ENCODE measurements around the gene HRH4.
A peak's percentile ranks its signal among the peaks of the same experiment; 100 is the strongest.

Gene HRH4

DNA sequence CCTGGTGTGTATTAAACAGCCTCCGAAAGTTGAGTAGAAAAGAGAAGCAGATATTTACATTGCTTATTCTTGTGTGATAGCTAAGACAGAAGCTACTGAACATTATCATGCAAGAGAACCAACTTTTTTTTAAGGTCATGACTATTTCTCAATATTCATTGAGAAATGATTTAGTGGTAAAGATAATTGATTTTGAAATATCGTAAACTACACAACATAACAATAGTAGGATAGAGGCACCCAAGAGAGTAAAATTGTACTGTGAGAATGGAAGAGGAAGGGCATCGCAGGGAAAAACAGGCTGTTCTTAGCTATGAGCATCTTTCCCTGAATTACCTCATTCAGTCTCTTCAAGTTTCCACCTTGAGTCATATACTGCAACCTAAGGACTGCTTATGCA lies 25.2 kb downstream of the HRH4 start:
- Histone ChIP-seq H3K9me3 (no peaks in the 10 kb centered on the region), H3K27me3 (no peaks in the 10 kb centered on the region), H3K36me3 (no peaks in the 10 kb centered on the region)

DNA sequence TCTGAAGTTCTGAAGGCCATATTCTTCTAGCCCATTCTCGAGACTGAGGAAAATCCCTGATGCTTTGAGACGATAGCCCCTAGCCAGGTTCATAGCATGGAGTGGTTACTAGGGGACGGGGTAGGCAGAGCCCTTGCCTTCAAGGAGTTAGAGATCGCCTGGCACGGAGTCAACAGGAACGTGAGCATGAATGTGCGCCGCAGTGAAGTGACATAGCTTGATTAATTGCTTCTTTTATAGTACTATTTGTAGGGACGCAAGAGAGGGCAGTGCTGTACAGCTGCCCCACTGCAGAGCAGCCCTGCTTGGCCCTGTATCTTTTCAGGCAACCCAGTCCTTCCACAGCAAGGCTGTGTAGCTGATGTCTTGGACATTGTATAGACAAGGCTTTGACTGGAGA lies 26.2 kb downstream of the HRH4 start:
- TF ChIP-seq, protein P1, sequence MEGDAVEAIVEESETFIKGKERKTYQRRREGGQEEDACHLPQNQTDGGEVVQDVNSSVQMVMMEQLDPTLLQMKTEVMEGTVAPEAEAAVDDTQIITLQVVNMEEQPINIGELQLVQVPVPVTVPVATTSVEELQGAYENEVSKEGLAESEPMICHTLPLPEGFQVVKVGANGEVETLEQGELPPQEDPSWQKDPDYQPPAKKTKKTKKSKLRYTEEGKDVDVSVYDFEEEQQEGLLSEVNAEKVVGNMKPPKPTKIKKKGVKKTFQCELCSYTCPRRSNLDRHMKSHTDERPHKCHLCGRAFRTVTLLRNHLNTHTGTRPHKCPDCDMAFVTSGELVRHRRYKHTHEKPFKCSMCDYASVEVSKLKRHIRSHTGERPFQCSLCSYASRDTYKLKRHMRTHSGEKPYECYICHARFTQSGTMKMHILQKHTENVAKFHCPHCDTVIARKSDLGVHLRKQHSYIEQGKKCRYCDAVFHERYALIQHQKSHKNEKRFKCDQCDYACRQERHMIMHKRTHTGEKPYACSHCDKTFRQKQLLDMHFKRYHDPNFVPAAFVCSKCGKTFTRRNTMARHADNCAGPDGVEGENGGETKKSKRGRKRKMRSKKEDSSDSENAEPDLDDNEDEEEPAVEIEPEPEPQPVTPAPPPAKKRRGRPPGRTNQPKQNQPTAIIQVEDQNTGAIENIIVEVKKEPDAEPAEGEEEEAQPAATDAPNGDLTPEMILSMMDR (IDR thresholded peaks at IDR 0.05): no peak
- no peaks in the 10 kb centered on the region for H3K27me3 ChIP-seq
- H3K36me3 ChIP-seq: no peaks in the 10 kb centered on the region

More for the DNA sequence above, 25.2 kb downstream of the HRH4 start:
- peak overlapping the region; percentile 53 for H3K27ac ChIP-seq
- H3K4me1 ChIP-seq (ENCODE audit: control insufficient read depth in 1 of 2, insufficient read depth in 1 of 2, low read depth in 1 of 2, low read length in 1 of 2): peaks cover 27 to 45% of the 10 kb centered on the region in 2 experiments
- no peak overlapping the region for H3K4me3 ChIP-seq (ENCODE audit: low read depth in 1 of 2, low read length in 1 of 2)
- TF ChIP-seq, protein P1 (IDR thresholded peaks at IDR 0.05): no peak

DNA sequence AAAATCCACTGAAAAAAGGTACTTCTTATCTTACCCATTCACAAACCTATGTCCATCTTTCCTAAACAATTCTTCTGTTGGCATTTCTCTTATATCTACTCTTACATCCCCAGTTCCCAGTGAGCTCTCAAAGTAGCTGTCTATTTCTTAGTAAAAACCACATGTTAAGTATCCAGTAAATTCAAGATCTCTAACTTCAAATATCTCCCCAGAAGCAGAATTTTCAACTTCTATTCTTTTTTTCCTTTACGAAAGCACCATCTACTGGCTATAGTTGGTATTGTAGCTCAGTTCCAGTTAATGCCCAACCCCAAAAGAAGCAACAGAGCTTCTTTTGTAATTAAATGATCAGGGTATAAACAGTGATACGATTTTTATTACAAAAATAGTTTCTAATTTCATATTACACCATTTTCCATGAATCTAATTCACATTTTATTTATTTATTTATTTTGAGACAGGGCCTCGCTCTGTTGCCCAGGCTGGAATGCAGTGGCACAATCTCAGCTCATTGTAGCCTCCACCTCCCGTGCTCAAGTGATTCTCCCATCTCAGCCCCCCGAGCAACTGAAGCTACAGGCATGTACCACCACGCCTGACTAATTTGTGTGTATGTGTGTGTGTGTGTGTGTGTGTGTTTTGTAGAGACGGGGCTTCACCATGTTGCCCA lies 28.5 kb downstream of the HRH4 start:
- no peak overlapping the region for H3K4me3 ChIP-seq (ENCODE audit: low read depth in 1 of 2, low read length in 1 of 2)
- H3K4me1 ChIP-seq (ENCODE audit: control insufficient read depth in 1 of 2, insufficient read depth in 1 of 2, low read depth in 1 of 2, low read length in 1 of 2): peaks cover 27 to 45% of the 10 kb centered on the region in 2 experiments
- peak overlapping the region; percentile 39 for H3K27ac ChIP-seq
- H3K36me3 ChIP-seq: no peaks in the 10 kb centered on the region
- TF ChIP-seq, protein P1 (IDR thresholded peaks at IDR 0.05): peak; percentile 85
- H3K27me3 ChIP-seq: no peaks in the 10 kb centered on the region
- no peaks in the 10 kb centered on the region for H3K9me3 ChIP-seq

More for the DNA sequence above, 26.2 kb downstream of the HRH4 start:
- Histone ChIP-seq H3K27ac (no peak overlapping the region), H3K4me3 (ENCODE audit: low read depth in 1 of 2, low read length in 1 of 2) (no peak overlapping the region), H3K4me1 (ENCODE audit: control insufficient read depth in 1 of 2, insufficient read depth in 1 of 2, low read depth in 1 of 2, low read length in 1 of 2) (peaks cover 27 to 45% of the 10 kb centered on the region in 2 experiments), H3K9me3 (no peaks in the 10 kb centered on the region)

DNA sequence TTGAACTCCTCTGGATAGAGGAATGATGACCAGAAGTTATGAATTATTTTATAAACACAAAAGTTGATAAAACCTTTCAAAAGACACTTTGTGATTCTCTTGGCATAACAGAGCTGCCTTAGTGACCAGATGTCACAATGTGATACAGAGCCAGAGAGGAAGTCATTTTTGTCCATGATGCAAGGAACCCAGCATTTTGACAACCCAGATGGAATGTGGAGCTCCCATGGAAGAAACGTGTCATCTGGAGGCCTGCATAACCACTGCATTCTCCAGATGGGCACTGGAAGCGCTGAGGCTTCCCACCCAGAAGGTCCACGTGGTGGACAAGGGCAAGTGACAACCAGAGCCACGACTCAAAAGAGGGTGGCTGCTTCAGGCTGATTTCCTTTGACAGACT lies 30.1 kb downstream of the HRH4 start:
- no peak overlapping the region for H3K27ac ChIP-seq
- no peaks in the 10 kb centered on the region for H3K36me3 ChIP-seq
- no peaks in the 10 kb centered on the region for H3K27me3 ChIP-seq
- TF ChIP-seq, protein P1 (IDR thresholded peaks at IDR 0.05): no peak
- H3K4me1 ChIP-seq (ENCODE audit: control insufficient read depth in 1 of 2, insufficient read depth in 1 of 2, low read depth in 1 of 2, low read length in 1 of 2): peaks cover 14 to 31% of the 10 kb centered on the region in 2 experiments
- no peak overlapping the region for H3K4me3 ChIP-seq (ENCODE audit: low read depth in 1 of 2, low read length in 1 of 2)
- H3K9me3 ChIP-seq: no peaks in the 10 kb centered on the region

DNA sequence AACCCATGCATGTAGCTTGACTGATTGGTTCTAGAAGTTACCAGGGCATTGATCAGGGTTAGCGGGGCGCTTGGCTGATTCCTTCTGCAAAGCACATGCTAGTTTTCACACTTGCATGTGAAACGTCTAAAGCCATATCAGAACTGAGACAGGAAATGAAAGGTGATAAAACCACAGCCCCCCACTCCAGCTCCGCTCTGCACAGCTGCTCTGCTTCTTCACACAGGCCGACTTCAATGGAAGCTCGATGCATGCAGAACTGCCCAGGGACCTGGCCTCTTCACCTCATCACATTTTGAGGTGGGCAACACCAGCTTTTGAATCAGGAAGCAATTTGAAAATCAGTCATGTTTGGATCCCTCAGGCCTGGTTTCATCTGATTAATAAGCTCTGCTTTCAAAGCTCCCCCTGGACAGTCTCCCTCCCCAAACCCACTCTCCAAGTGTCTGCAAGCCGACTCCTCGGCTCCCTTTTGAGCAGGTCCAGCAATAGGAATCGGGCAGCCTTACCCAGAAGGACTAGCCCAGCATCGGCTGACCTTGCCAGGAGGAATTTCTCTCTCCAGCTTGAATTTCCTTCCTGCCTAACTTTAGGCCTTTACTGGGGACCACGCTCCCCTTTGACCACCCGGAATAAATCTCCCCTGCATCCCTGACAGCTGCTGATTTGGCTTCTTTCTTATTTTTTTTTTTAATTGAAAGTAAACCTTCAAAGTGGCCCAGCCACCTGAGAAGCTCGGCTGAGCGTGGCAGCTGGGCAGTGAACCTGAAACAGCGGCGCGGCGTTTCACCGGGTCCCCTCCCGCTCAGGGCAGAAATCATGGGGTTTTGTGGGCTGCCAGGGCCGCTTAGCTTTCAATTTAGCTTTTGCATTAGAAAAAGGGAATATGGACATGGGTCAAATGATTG lies 31.7 kb downstream of the HRH4 start:
- Histone ChIP-seq H3K9me3 (no peaks in the 10 kb centered on the region), H3K4me3 (ENCODE audit: low read depth in 1 of 2, low read length in 1 of 2) (no peak overlapping the region), H3K36me3 (no peaks in the 10 kb centered on the region), H3K27ac (no peak overlapping the region), H3K27me3 (no peaks in the 10 kb centered on the region), H3K4me1 (ENCODE audit: control insufficient read depth in 1 of 2, insufficient read depth in 1 of 2, low read depth in 1 of 2, low read length in 1 of 2) (peaks cover 7 to 17% of the 10 kb centered on the region in 2 experiments)
- TF ChIP-seq, protein P1 (IDR thresholded peaks at IDR 0.05): no peak
